CD14-positive monocyte (primary cell): ENCODE measurements around the gene PTPN18. TPM values are rescaled to one million over a fixed set of nuclear protein-coding genes. Genes with fewer than 3 reads are reported as not detected.
A peak's percentile ranks its signal among the peaks of the same experiment; 100 is the strongest.

Source experiments
- DNase-seq, 3 donors: peaks; one replicate each; pipeline ENCODE4 v3.0.0-alpha.2; 2011 to 2022
- H2AFZ ChIP-seq: 2 replicates; pipeline ENCODE4 v1.6.0; 2012; ENCODE audit warnings: mild to moderate bottlenecking, low read depth, low read length, inconsistent platforms; ENCODE audit not compliant: insufficient read depth, poor library complexity, severe bottlenecking
- H3K27ac ChIP-seq, 2 donors: 1 replicate in 1 of 2; 2 replicates in 1 of 2; pipeline ENCODE4 v1.5.1; 2012 to 2013; ENCODE audit warnings: low read length in 2 of 2, control low read depth in 1 of 2, inconsistent platforms in 1 of 2, low read depth in 1 of 2, mild to moderate bottlenecking in 1 of 2
- H3K27me3 ChIP-seq, 2 donors: one replicate each; pipeline versions ENCODE4 v1.6.0 to v1.6.1; 2011 to 2013; ENCODE audit warnings: low read length in 2 of 2; ENCODE audit not compliant: control insufficient read depth in 2 of 2, insufficient read depth in 2 of 2
- H3K36me3 ChIP-seq, 2 donors: replicated peaks in 1 of 2; 1 replicate in 1 of 2; 2 replicates in 1 of 2; pipeline versions ENCODE4 v1.5.1 to v1.6.1; 2012 to 2013; ENCODE audit warnings: low read length in 2 of 2, control low read depth in 1 of 2, inconsistent platforms in 1 of 2, mild to moderate bottlenecking in 1 of 2; ENCODE audit not compliant: insufficient read depth in 2 of 2, control insufficient read depth in 1 of 2
- H3K4me1 ChIP-seq, 2 donors: 1 replicate in 1 of 2; 2 replicates in 1 of 2; pipeline versions ENCODE4 v1.5.1 to v1.6.1; 2012 to 2013; ENCODE audit warnings: low read length in 2 of 2, control low read depth in 1 of 2, inconsistent platforms in 1 of 2, mild to moderate bottlenecking in 1 of 2, moderate library complexity in 1 of 2; ENCODE audit not compliant: insufficient read depth in 2 of 2, control insufficient read depth in 1 of 2
- H3K4me2 ChIP-seq: replicated peaks from 2 replicates; pipeline ENCODE3; 2012; ENCODE audit warnings: low read length, moderate library complexity, mild to moderate bottlenecking; ENCODE audit not compliant: poor library complexity, severe bottlenecking; ENCODE audit errors: extremely low read depth
- H3K4me3 ChIP-seq, 3 experiments: fragments of 200-600 bp in 1 of 3; sonication (generic) in 1 of 3; replicated peaks in 1 of 3; 1 replicate in 2 of 3; 2 replicates in 1 of 3; pipeline ENCODE4 v1.5.1; 2011 to 2013; ENCODE audit warnings: low read length in 3 of 3, mild to moderate bottlenecking in 3 of 3, control low read depth in 2 of 3, low read depth in 2 of 3, inconsistent platforms in 1 of 3, moderate library complexity in 1 of 3
- H3K79me2 ChIP-seq: 2 replicates; pipeline ENCODE4 v1.6.0; 2012; ENCODE audit warnings: mild to moderate bottlenecking, control low read depth, inconsistent platforms, low read length, moderate library complexity; ENCODE audit not compliant: insufficient read depth
- H3K9ac ChIP-seq: 2 replicates; pipeline ENCODE4 v1.6.0; 2017; ENCODE audit warnings: low read length, mild to moderate bottlenecking; ENCODE audit not compliant: insufficient read depth, poor library complexity, severe bottlenecking
- H3K9me3 ChIP-seq, 2 donors: replicated peaks in 1 of 2; 1 replicate in 1 of 2; 2 replicates in 1 of 2; pipeline versions ENCODE4 v1.5.1 to v1.6.1; 2012 to 2013; ENCODE audit warnings: low read length in 2 of 2, control low read depth in 1 of 2; ENCODE audit not compliant: control insufficient read depth in 1 of 2, insufficient read depth in 1 of 2
- H4K20me1 ChIP-seq: 2 replicates; pipeline ENCODE4 v1.6.0; 2012; ENCODE audit warnings: mild to moderate bottlenecking, low read length, control low read depth, moderate library complexity; ENCODE audit not compliant: insufficient read depth
- H3K27ac Mint-ChIP-seq, 7 donors: one replicate each; pipeline ENCODE4 v1.8.0; 2020; ENCODE audit warnings: mild to moderate bottlenecking in 7 of 7, mixed read lengths in 7 of 7, moderate library complexity in 6 of 7, inconsistent platforms in 2 of 7
- H3K27me3 Mint-ChIP-seq, 3 donors: one replicate each; pipeline ENCODE4 v1.8.0; 2021 to 2022; ENCODE audit warnings: low read depth in 3 of 3, mild to moderate bottlenecking in 3 of 3, mixed read lengths in 3 of 3, moderate library complexity in 3 of 3, inconsistent platforms in 1 of 3
- H3K36me3 Mint-ChIP-seq, 2 donors: one replicate each; pipeline ENCODE4 v1.8.0; 2020; ENCODE audit warnings: mixed read lengths in 2 of 2, inconsistent platforms in 1 of 2, mild to moderate bottlenecking in 1 of 2
- H3K4me1 Mint-ChIP-seq: one replicate; pipeline ENCODE4 v1.8.0; 2020; ENCODE audit warnings: mild to moderate bottlenecking, mixed read lengths
- H3K4me3 Mint-ChIP-seq, 2 donors: one replicate each; pipeline ENCODE4 v1.8.0; 2020; ENCODE audit warnings: mild to moderate bottlenecking in 2 of 2, mixed read lengths in 2 of 2, moderate library complexity in 1 of 2
- H3K9me3 Mint-ChIP-seq, 7 donors: one replicate each; pipeline ENCODE4 v1.8.0; 2020 to 2022; ENCODE audit warnings: mixed read lengths in 7 of 7, mild to moderate bottlenecking in 6 of 7, moderate library complexity in 6 of 7, inconsistent platforms in 2 of 7
- CTCF ChIP-seq: fragments of 200-600 bp; IDR thresholded peaks from one replicate; pipeline ENCODE4 v1.8.0; 2022; ENCODE audit warnings: antibody characterized with exemption, mild to moderate bottlenecking
- WGBS: methylation state at CpG from one replicate; pipeline ENCODE4 v1.1.5; 2013; ENCODE audit warnings: missing lambda C conversion rate; ENCODE audit not compliant: insufficient coverage; 5-methylcytosine and 5-hydroxymethylcytosine counted together
- intact Hi-C, 2 donors: fragments of 100-400 bp; cut with micrococcal nuclease; formaldehyde crosslinking; loops; one replicate each; pipeline versions ENCODE4 v1.15.0 to v1.15.1; 2023
- polyA plus RNA-seq, 3 donors: library from polyadenylated mRNA; depleted of rRNA in 1 of 3; unstranded in 2 of 3; stranded (reverse) in 1 of 3; fragments of 300-500 nt in 2 of 3; fragments of >200 nt in 1 of 3; fragmentation: Illumina TruSeq in 2 of 3; gene quantifications; 1 replicate in 2 of 3; 2 replicates in 1 of 3; pipeline ENCODE4 v1.2.3, GENCODE V29; 2012 to 2021

PTPN18 gene
- polyA plus RNA-seq, 3 donors, result 72.2 to 365 (median 102) TPM

GRCh38 chr2:130378206-130378897, 22.5 kb downstream of the PTPN18 start:
- no peak overlapping the region for H3K4me2 ChIP-seq
- H3K79me2 ChIP-seq, result peaks cover 100% of the 10 kb centered on the region
- H3K36me3 ChIP-seq, result peaks cover 46 to 92% of the 10 kb centered on the region in 2 donors

GRCh38 chr2:130378898-130379214, 23.0 kb downstream of the PTPN18 start:
- peaks cover 92% of the 10 kb centered on the region for H4K20me1 ChIP-seq
- peaks cover 42 to 89% of the 10 kb centered on the region in 2 donors for H3K36me3 ChIP-seq
- peaks cover 29 to 38% of the 10 kb centered on the region in 2 donors for H3K4me1 ChIP-seq
- Mint-ChIP-seq H3K36me3 (peaks cover 67 to 75% of the 10 kb centered on the region in 2 donors), H3K27me3 (peaks cover 0 to 2% (median under 1%) of the 10 kb centered on the region in 3 donors), H3K4me3 (no peak overlapping the region), H3K9me3 (no peaks in the 10 kb centered on the region), H3K4me1 (peaks cover 41% of the 10 kb centered on the region), H3K27ac (peak overlapping the region in 2 of 7 donors; percentile 46 to 51)
- no peaks in the 10 kb centered on the region for H3K9me3 ChIP-seq
- TF ChIP-seq CTCF, result no peak
- DNase-seq, result no peak
- no peak overlapping the region for H3K4me2 ChIP-seq
- no peak overlapping the region for H3K9ac ChIP-seq
- no peak overlapping the region for H2AFZ ChIP-seq
- intact Hi-C loops, result no loop called here
- no peaks in the 10 kb centered on the region for H3K27me3 ChIP-seq
- no peak overlapping the region for H3K27ac ChIP-seq
- H3K79me2 ChIP-seq, result peaks cover 97% of the 10 kb centered on the region
- H3K4me3 ChIP-seq, result no peak overlapping the region
- WGBS, result 60% methylated on average over 1 of the region's 3 CpGs

More at GRCh38 chr2:130378206-130378897, 22.5 kb downstream of the PTPN18 start:
- no peaks in the 10 kb centered on the region for H3K9me3 ChIP-seq
- Mint-ChIP-seq H3K4me3 (no peak overlapping the region), H3K36me3 (peaks cover 71 to 75% of the 10 kb centered on the region in 2 donors), H3K4me1 (peaks cover 46% of the 10 kb centered on the region), H3K27me3 (peaks cover 0 to 4% (median 2%) of the 10 kb centered on the region in 3 donors), H3K27ac (peak overlapping the region in 2 of 7 donors; percentile 18 to 51), H3K9me3 (no peaks in the 10 kb centered on the region)
- no peak for TF ChIP-seq CTCF
- intact Hi-C loops, result no loop called here
- H3K4me3 ChIP-seq, result no peak overlapping the region
- no peaks in the 10 kb centered on the region for H3K27me3 ChIP-seq
- H3K27ac ChIP-seq, result no peak overlapping the region
- no peak overlapping the region for H2AFZ ChIP-seq
- H4K20me1 ChIP-seq, result peaks cover 97% of the 10 kb centered on the region
- no peak for DNase-seq
- WGBS, result 83% methylated on average over 1 of the region's 3 CpGs
- no peak overlapping the region for H3K9ac ChIP-seq
- H3K4me1 ChIP-seq, result peaks cover 34 to 43% of the 10 kb centered on the region in 2 donors
